ENCODE data around the gene PLEKHH2. TPM values are rescaled to one million over a fixed set of nuclear protein-coding genes. Genes with fewer than 3 reads are reported as not detected.

Gene PLEKHH2
- total and polyA plus RNA-seq, 2 of the 13 experiments (the other 11 are each of a cell fraction or from before 2014, with no cell fraction given) = 1.1 to 3.0 TPM

DNA sequence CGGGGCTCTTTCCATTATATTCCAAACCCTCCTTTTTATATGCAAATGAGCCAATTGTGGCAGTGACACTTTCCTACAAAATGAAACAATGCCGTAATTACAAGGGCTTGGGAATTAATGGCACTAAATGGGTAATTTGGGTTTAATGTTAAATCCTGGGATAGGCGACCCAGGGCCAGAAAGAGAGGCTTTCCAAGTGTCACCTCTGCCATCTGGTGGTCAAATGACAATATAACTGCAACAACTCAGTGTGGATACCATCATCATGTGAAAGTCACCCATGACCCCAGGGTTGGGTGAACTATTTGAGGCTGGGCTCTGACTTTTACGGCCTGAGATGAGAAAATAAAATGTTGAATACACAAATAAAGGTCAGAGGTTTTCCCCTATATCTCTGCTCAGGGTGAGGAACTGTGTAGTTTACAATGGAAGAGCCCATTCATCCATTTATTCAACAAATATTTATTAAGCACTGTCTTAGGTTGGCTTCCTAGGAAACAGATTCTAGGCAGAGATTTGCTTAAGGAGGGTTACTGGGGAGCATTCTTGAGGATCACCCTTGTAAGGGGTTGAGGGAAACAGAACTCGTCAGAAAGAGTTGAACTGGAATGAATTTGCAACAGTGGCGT lies 27.7 kb upstream of the PLEKHH2 start (continued):
- TF ChIP-seq, protein P1, sequence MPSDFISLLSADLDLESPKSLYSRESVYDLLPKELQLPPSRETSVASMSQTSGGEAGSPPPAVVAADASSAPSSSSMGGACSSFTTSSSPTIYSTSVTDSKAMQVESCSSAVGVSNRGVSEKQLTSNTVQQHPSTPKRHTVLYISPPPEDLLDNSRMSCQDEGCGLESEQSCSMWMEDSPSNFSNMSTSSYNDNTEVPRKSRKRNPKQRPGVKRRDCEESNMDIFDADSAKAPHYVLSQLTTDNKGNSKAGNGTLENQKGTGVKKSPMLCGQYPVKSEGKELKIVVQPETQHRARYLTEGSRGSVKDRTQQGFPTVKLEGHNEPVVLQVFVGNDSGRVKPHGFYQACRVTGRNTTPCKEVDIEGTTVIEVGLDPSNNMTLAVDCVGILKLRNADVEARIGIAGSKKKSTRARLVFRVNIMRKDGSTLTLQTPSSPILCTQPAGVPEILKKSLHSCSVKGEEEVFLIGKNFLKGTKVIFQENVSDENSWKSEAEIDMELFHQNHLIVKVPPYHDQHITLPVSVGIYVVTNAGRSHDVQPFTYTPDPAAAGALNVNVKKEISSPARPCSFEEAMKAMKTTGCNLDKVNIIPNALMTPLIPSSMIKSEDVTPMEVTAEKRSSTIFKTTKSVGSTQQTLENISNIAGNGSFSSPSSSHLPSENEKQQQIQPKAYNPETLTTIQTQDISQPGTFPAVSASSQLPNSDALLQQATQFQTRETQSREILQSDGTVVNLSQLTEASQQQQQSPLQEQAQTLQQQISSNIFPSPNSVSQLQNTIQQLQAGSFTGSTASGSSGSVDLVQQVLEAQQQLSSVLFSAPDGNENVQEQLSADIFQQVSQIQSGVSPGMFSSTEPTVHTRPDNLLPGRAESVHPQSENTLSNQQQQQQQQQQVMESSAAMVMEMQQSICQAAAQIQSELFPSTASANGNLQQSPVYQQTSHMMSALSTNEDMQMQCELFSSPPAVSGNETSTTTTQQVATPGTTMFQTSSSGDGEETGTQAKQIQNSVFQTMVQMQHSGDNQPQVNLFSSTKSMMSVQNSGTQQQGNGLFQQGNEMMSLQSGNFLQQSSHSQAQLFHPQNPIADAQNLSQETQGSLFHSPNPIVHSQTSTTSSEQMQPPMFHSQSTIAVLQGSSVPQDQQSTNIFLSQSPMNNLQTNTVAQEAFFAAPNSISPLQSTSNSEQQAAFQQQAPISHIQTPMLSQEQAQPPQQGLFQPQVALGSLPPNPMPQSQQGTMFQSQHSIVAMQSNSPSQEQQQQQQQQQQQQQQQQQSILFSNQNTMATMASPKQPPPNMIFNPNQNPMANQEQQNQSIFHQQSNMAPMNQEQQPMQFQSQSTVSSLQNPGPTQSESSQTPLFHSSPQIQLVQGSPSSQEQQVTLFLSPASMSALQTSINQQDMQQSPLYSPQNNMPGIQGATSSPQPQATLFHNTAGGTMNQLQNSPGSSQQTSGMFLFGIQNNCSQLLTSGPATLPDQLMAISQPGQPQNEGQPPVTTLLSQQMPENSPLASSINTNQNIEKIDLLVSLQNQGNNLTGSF (CRISPR knock-in tag; IDR thresholded peaks at IDR 0.05) = no peak
- peak; percentile 32; the same call in 1 of the 2 replicates for TF ChIP-seq ZBTB25 (CRISPR knock-in tag; IDR thresholded peaks at IDR 0.05)
- TF ChIP-seq TEAD3 (CRISPR knock-in tag; optimal IDR thresholded peaks at IDR 0.05; ENCODE audit: borderline replicate concordance) = peak; percentile 7
- peak; percentile 62 for TF ChIP-seq RAD21 (CRISPR knock-in tag; IDR thresholded peaks at IDR 0.05)
- peak; percentile 33; the same call in 1 of the 2 replicates for TF ChIP-seq SAP130 (CRISPR knock-in tag; IDR thresholded peaks at IDR 0.05; ENCODE audit: low read depth)
- no peak for TF ChIP-seq ZNF547 (CRISPR knock-in tag; IDR thresholded peaks at IDR 0.05)
- no peak for TF ChIP-seq PAX8 (CRISPR knock-in tag; IDR thresholded peaks at IDR 0.05; ENCODE audit: borderline replicate concordance)
- TF ChIP-seq, protein P2, sequence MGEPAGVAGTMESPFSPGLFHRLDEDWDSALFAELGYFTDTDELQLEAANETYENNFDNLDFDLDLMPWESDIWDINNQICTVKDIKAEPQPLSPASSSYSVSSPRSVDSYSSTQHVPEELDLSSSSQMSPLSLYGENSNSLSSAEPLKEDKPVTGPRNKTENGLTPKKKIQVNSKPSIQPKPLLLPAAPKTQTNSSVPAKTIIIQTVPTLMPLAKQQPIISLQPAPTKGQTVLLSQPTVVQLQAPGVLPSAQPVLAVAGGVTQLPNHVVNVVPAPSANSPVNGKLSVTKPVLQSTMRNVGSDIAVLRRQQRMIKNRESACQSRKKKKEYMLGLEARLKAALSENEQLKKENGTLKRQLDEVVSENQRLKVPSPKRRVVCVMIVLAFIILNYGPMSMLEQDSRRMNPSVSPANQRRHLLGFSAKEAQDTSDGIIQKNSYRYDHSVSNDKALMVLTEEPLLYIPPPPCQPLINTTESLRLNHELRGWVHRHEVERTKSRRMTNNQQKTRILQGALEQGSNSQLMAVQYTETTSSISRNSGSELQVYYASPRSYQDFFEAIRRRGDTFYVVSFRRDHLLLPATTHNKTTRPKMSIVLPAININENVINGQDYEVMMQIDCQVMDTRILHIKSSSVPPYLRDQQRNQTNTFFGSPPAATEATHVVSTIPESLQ (CRISPR knock-in tag; conservative IDR thresholded peaks at IDR 0.05) = 0 out of 2 replicates have a peak, but pooled peaks have one; percentile 52
- no peak for TF ChIP-seq CCDC6 (CRISPR knock-in tag; IDR thresholded peaks at IDR 0.05)
- no peak for TF ChIP-seq AKAP8 (CRISPR knock-in tag; IDR thresholded peaks at IDR 0.05)
- no peak for TF ChIP-seq RBFOX2 (IDR thresholded peaks at IDR 0.05; ENCODE audit: low read depth, low read length)
- TF ChIP-seq NR2F1 (CRISPR knock-in tag; IDR thresholded peaks at IDR 0.05) = 0 out of 4 replicates have a peak, but pooled peaks of 1 of the 2 experiments have one; percentile 10
- TF ChIP-seq SMC3 (IDR thresholded peaks at IDR 0.05; ENCODE audit: low read length) = peak; percentile 82
- TF ChIP-seq IKZF5 (CRISPR knock-in tag; IDR thresholded peaks at IDR 0.05) = 0 out of 2 replicates have a peak, but pooled peaks have one; percentile 24
- TF ChIP-seq SUZ12 (IDR thresholded peaks at IDR 0.05; ENCODE audit: low read depth, low read length) = 0 out of 2 replicates have a peak, but pooled peaks have one; percentile 8
- TF ChIP-seq NRL (CRISPR knock-in tag; IDR thresholded peaks at IDR 0.05; ENCODE audit: borderline replicate concordance) = no peak
- no peak for TF ChIP-seq KMT2A (CRISPR knock-in tag; IDR thresholded peaks at IDR 0.05)
- no peak; the same call in 1 of the 2 replicates for TF ChIP-seq NR2C2 (CRISPR knock-in tag; IDR thresholded peaks at IDR 0.05; ENCODE audit: borderline replicate concordance)
